Tibial nerve (tissue), 4 donors: ENCODE data around the gene VAMP8.

Experiments
- EP300 ChIP-seq, 2 donors: sonication (generic); formaldehyde crosslinking; IDR thresholded peaks; one replicate each; pipeline ENCODE4 v1.6.1; 2017; ENCODE audit warnings: antibody characterized with exemption in 2 of 2, mild to moderate bottlenecking in 1 of 2
- POLR2A ChIP-seq, 2 donors: fragments of 450-650 bp; IDR thresholded peaks; one replicate each; pipeline ENCODE4 v1.6.1; 2017; ENCODE audit warnings: antibody characterized with exemption in 2 of 2, mild to moderate bottlenecking in 2 of 2, moderate library complexity in 2 of 2
- TF ChIP-seq, protein P1 (sequence below), 5 experiments: fragments of 200-600 bp in 3 of 5; fragments of 450-650 bp in 2 of 5; sonication (generic) in 3 of 5; IDR thresholded peaks; one replicate each; pipeline ENCODE4 v1.5.1; 2016 to 2019; ENCODE audit warnings: antibody characterized with exemption in 5 of 5, mild to moderate bottlenecking in 3 of 5, moderate library complexity in 2 of 5

DNA sequence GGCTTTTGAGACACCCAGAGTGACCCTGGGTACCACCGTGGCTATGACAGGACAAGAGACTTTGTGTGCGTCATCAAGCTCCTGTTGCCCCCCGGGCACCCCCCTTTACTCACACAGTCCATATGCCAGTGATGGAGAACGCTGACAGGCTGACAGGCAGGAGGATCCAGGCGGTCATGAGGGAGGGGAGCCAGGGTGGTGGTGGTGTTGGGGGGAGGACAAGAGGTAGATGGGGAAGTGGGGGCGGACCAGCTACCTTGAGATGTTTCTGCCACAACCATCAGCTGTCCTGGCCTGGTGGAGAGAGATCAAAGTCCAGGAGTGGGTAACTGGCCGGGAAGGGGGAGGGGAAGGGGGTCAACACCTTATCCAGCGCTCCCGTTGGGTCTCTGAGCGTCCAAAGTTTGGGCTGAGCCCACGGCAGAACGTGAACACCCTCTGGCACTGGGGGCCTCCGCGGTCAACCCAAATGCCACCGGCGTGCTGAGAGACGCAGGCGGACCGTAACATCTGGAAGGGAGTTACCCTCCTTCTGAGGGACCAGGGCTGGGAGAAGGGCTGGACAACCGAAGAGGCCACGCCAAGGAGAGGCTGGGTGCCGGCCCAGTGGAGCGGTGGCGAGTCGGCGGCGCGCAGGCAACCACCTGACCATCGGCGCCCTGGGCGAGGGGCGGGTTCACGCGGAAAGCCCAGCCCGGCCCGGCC, 24.5 kb downstream of the VAMP8 start:
- TF ChIP-seq, protein P1, sequence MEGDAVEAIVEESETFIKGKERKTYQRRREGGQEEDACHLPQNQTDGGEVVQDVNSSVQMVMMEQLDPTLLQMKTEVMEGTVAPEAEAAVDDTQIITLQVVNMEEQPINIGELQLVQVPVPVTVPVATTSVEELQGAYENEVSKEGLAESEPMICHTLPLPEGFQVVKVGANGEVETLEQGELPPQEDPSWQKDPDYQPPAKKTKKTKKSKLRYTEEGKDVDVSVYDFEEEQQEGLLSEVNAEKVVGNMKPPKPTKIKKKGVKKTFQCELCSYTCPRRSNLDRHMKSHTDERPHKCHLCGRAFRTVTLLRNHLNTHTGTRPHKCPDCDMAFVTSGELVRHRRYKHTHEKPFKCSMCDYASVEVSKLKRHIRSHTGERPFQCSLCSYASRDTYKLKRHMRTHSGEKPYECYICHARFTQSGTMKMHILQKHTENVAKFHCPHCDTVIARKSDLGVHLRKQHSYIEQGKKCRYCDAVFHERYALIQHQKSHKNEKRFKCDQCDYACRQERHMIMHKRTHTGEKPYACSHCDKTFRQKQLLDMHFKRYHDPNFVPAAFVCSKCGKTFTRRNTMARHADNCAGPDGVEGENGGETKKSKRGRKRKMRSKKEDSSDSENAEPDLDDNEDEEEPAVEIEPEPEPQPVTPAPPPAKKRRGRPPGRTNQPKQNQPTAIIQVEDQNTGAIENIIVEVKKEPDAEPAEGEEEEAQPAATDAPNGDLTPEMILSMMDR (IDR thresholded peaks at IDR 0.05): no peak
- TF ChIP-seq EP300 (IDR thresholded peaks at IDR 0.05) (no peak), POLR2A (IDR thresholded peaks at IDR 0.05) (no peak)
